HuH-7.5 (cell line): ENCODE data around the gene SLC40A1.

Experiments used
- DNase-seq: peaks from one replicate; pipeline ENCODE4 v3.0.0; 2011; ENCODE audit warnings: low spot score

SLC40A1 gene

DNA sequence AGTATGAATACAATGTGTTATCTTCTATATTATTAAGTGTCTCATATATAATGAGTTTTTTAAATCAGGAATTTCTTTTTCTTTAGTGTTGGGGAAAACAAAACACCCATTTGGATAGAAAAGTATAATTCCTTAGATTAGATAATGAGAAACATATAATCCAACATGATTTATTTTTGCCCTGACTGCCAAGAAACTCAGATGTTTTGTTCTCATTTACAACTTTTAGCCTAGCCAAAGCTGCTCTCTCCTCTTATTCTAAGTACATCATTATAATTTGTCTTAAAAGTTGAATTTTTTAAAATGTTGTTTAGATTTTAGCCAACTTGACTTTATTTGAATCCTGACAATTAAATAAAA lies 68.6 kb downstream of the SLC40A1 start:
- no peak for DNase-seq

DNA sequence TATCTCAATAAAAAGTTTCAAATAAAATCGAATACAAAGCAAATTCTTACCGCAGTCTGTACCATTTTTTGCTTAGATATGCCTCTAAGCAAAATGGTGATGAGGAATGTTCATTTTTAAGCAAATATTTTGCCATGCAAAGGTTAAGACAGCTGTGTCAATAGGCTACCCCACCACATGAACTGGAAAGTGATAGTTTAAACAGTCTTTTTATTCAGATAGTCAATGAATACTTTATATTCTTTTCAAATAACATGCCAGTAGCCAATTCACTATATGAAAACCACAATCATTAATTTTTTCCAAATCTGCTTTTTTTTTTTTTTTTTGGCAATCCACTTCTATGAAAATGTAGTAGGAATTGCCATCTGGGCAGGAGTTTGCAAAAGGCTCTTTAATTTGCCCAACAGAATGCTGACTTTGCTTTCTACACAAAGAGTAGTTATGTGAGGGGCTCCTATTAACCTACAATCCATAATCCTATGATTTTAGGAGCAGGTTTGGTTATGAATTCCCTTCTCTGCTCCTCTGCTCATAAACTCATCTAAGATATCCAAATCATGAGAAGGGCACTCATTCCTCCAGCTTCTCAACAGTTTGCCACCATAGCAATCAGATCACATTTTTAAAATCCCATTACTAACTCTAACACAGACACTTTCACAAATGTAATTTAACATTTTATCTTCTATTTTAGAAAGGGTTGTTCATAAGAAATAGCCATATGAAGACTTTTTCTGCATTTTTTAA lies 69.2 kb downstream of the SLC40A1 start:
- no peak for DNase-seq
